ENCODE results near the gene TRIB2. TPM values are rescaled to one million over a fixed set of nuclear protein-coding genes. Genes with fewer than 3 reads are reported as not detected.

The TRIB2 gene
- total and polyA plus RNA-seq, 2 donors (not counting 3 experiments of a cell fraction or from before 2014, with no cell fraction given): 15.8 to 20.5 TPM

- Histone ChIP-seq H3K36me3 (ENCODE audit: control insufficient read depth in 2 of 2, extremely low read depth in 1 of 2, insufficient read depth in 2 of 2, low read length in 2 of 2) (no peaks in the 10 kb centered on the region), H3K9me3 (replicated peaks; ENCODE audit: control insufficient read depth, insufficient read depth, low read length) (no peaks in the 10 kb centered on the region), H3K27ac (ENCODE audit: insufficient read depth, low read depth, low read length) (no peak overlapping the region), H3K4me2 (ENCODE audit: insufficient read depth, low read length) (no peak overlapping the region), H3K4me3 (replicated peaks in 1 of 3; ENCODE audit: insufficient read depth in 1 of 3, low read depth in 1 of 3, low read length in 3 of 3) (no peak overlapping the region), H3K9ac (replicated peaks; ENCODE audit: extremely low read depth, insufficient read depth, low read length) (no peak overlapping the region), H2AFZ (ENCODE audit: low read depth, low read length) (no peak overlapping the region), H3K9me1 (replicated peaks; ENCODE audit: control insufficient read depth, extremely low read depth, insufficient read depth, low read length) (no peaks in the 10 kb centered on the region), H3K27me3 (ENCODE audit: control insufficient read depth in 2 of 2, insufficient read depth in 2 of 2, low read length in 2 of 2) (no peaks in the 10 kb centered on the region), H3K4me1 (ENCODE audit: control insufficient read depth, extremely low read depth, insufficient read depth, low read length) (no peaks in the 10 kb centered on the region), H4K20me1 (replicated peaks; ENCODE audit: control insufficient read depth, extremely low read depth, insufficient read depth, low read length) (no peaks in the 10 kb centered on the region), H3K79me2 (ENCODE audit: control insufficient read depth, insufficient read depth, low read length) (no peaks in the 10 kb centered on the region)
- TF ChIP-seq POLR2AphosphoS5 (IDR thresholded peaks at IDR 0.05; ENCODE audit: insufficient read depth, low read depth, low read length): no peak
- POLR2A ChIA-PET: no interaction called here
- FAIRE-seq: no peak
- intact Hi-C loops (cut with micrococcal nuclease) (no loop called here), dilution Hi-C loops (cut with MboI; ENCODE audit: extremely low pct_ligation_motif_present, low sequenced_read_pairs) (no loop called here)
- DNase-seq (ENCODE audit: low read depth, low spot score): no peak
- no TSS peak for BruUV-seq (replicated peaks)
- CTCF ChIA-PET: no interaction called here
These were observed 46.2 kb downstream of the TRIB2 start for GRCh38 chr2:12762976-12763375.

- CTCF ChIA-PET: no interaction called here
- BruUV-seq (replicated peaks): no TSS peak
- TF ChIP-seq CTCF (IDR thresholded peaks at IDR 0.05; ENCODE audit: extremely low read depth in 1 of 2, insufficient read depth in 1 of 2, low read depth in 1 of 2, low read length in 2 of 2) (no peak), FOS (IDR thresholded peaks at IDR 0.05; ENCODE audit: borderline replicate concordance, insufficient read depth, low read length) (no peak), MAX (IDR thresholded peaks at IDR 0.05; ENCODE audit: insufficient read depth, insufficient read length) (no peak), EZH2 (IDR thresholded peaks at IDR 0.05; ENCODE audit: borderline replicate concordance, low read depth, low read length, severe bottlenecking) (no peak), GATA2 (IDR thresholded peaks at IDR 0.05; ENCODE audit: insufficient read depth, insufficient read length, low read depth, low read length) (no peak), POLR2AphosphoS5 (IDR thresholded peaks at IDR 0.05; ENCODE audit: insufficient read depth, low read depth, low read length) (no peak), MYC (IDR thresholded peaks at IDR 0.05; ENCODE audit: low read depth, low read length) (no peak), POLR2A (IDR thresholded peaks at IDR 0.05; ENCODE audit: low read depth, low read length) (no peak), JUN (IDR thresholded peaks at IDR 0.05; ENCODE audit: borderline replicate concordance, insufficient read depth, insufficient read length, low read depth) (no peak)
- no peak overlapping the region for H3K27ac ChIP-seq (ENCODE audit: insufficient read depth, low read depth, low read length)
- no peaks in the 10 kb centered on the region for H3K36me3 ChIP-seq (ENCODE audit: control insufficient read depth in 2 of 2, extremely low read depth in 1 of 2, insufficient read depth in 2 of 2, low read length in 2 of 2)
- H3K9me1 ChIP-seq (replicated peaks; ENCODE audit: control insufficient read depth, extremely low read depth, insufficient read depth, low read length): no peaks in the 10 kb centered on the region
- intact Hi-C loops (cut with micrococcal nuclease): no loop called here
- H3K9me3 ChIP-seq (replicated peaks; ENCODE audit: control insufficient read depth, insufficient read depth, low read length): no peaks in the 10 kb centered on the region
- POLR2A ChIA-PET: no interaction called here
- peak; percentile 28 for FAIRE-seq
- no peaks in the 10 kb centered on the region for H4K20me1 ChIP-seq (replicated peaks; ENCODE audit: control insufficient read depth, extremely low read depth, insufficient read depth, low read length)
- H3K4me2 ChIP-seq (ENCODE audit: insufficient read depth, low read length): no peak overlapping the region
- H2AFZ ChIP-seq (ENCODE audit: low read depth, low read length): no peak overlapping the region
- H3K4me3 ChIP-seq (replicated peaks in 1 of 3; ENCODE audit: insufficient read depth in 1 of 3, low read depth in 1 of 3, low read length in 3 of 3): no peak overlapping the region
- no peaks in the 10 kb centered on the region for H3K4me1 ChIP-seq (ENCODE audit: control insufficient read depth, extremely low read depth, insufficient read depth, low read length)
- peaks cover 0 to 3% of the 10 kb centered on the region in 2 experiments for H3K27me3 ChIP-seq (ENCODE audit: control insufficient read depth in 2 of 2, insufficient read depth in 2 of 2, low read length in 2 of 2)
- no peak overlapping the region for H3K9ac ChIP-seq (replicated peaks; ENCODE audit: extremely low read depth, insufficient read depth, low read length)
- dilution Hi-C loops (cut with MboI; ENCODE audit: extremely low pct_ligation_motif_present, low sequenced_read_pairs): no loop called here
- no peaks in the 10 kb centered on the region for H3K79me2 ChIP-seq (ENCODE audit: control insufficient read depth, insufficient read depth, low read length)
- peak; percentile 6 for DNase-seq (ENCODE audit: low read depth, low spot score)
These were observed 46.8 kb downstream of the TRIB2 start for GRCh38 chr2:12763486-12763885.
